DOHH2 (cell line): ENCODE data around the gene DESI1.
"Not testable (repeated sequence)": the region's sequence is repeated elsewhere in the genome, so short reads cannot be mapped to it uniquely, and the experiment has no call there.

Source experiments
- H3F3A ChIP-seq: fragments of 200-600 bp; sonication (generic), shearing (Covaris generic); 2 replicates; pipeline ENCODE4 v1.6.0; 2016; ENCODE audit warnings: antibody characterized with exemption, mild to moderate bottlenecking; ENCODE audit not compliant: control insufficient read depth, insufficient read depth
- H3K27ac ChIP-seq: fragments of 200-600 bp; sonication (generic); 2 replicates; pipeline ENCODE4 v1.5.1; 2014; ENCODE audit warnings: low read depth, mild to moderate bottlenecking, low read length, moderate library complexity
- H3K27me3 ChIP-seq: fragments of 200-600 bp; sonication (generic); 2 replicates; pipeline ENCODE4 v1.6.1; 2014; ENCODE audit warnings: mild to moderate bottlenecking, low read length, mixed read lengths; ENCODE audit not compliant: control insufficient read depth
- H3K36me3 ChIP-seq: fragments of 200-600 bp; sonication (generic); 2 replicates; pipeline ENCODE4 v1.6.1; 2014; ENCODE audit warnings: mild to moderate bottlenecking, low read length, moderate library complexity, mixed read lengths; ENCODE audit not compliant: control insufficient read depth
- H3K4me1 ChIP-seq: fragments of 200-600 bp; sonication (generic); 2 replicates; pipeline ENCODE4 v1.6.1; 2014; ENCODE audit warnings: mild to moderate bottlenecking, low read length, mixed read lengths; ENCODE audit not compliant: control insufficient read depth
- H3K4me2 ChIP-seq: fragments of 200-600 bp; sonication (generic); 2 replicates; pipeline ENCODE4 v1.6.0; 2014; ENCODE audit warnings: mild to moderate bottlenecking, low read length, moderate library complexity
- H3K4me3 ChIP-seq: fragments of 200-600 bp; sonication (generic); 2 replicates; pipeline ENCODE4 v1.5.1; 2014; ENCODE audit warnings: mild to moderate bottlenecking, low read length, mixed read lengths
- H3K79me2 ChIP-seq: fragments of 200-600 bp; sonication (generic); 2 replicates; pipeline ENCODE4 v1.6.1; 2014; ENCODE audit warnings: mild to moderate bottlenecking, low read length, mixed read lengths; ENCODE audit not compliant: control insufficient read depth
- H3K9me2 ChIP-seq: fragments of 200-600 bp; sonication (generic); replicated peaks from 2 replicates; pipeline ENCODE4 v1.6.1; 2014; ENCODE audit warnings: mild to moderate bottlenecking, low read length, mixed read lengths; ENCODE audit not compliant: control insufficient read depth
- H3K9me3 ChIP-seq: fragments of 200-600 bp; sonication (generic); 2 replicates; pipeline ENCODE4 v1.6.1; 2014; ENCODE audit warnings: antibody characterized with exemption, low read length, mixed read lengths; ENCODE audit not compliant: control insufficient read depth, insufficient read depth
- H4K20me1 ChIP-seq: fragments of 200-600 bp; sonication (generic); 2 replicates; pipeline ENCODE4 v1.6.0; 2014; ENCODE audit warnings: low read depth, mild to moderate bottlenecking, antibody characterized with exemption, low read length, moderate library complexity; ENCODE audit not compliant: control insufficient read depth, insufficient read depth
- EZH2phosphoT487 ChIP-seq: fragments of 200-600 bp; sonication (generic); IDR thresholded peaks from 2 replicates; pipeline ENCODE4 v1.6.1; 2017; ENCODE audit warnings: borderline replicate concordance, mild to moderate bottlenecking, antibody characterized with exemption, low read length, moderate library complexity, mixed read lengths
- TF ChIP-seq, protein P1 (sequence below): fragments of 200-600 bp; sonication (generic); IDR thresholded peaks from one replicate; pipeline ENCODE4 v1.5.1; 2014; ENCODE audit warnings: antibody characterized with exemption, mild to moderate bottlenecking, low read depth, low read length; ENCODE audit not compliant: poor library complexity, severe bottlenecking

The DESI1 gene

DNA sequence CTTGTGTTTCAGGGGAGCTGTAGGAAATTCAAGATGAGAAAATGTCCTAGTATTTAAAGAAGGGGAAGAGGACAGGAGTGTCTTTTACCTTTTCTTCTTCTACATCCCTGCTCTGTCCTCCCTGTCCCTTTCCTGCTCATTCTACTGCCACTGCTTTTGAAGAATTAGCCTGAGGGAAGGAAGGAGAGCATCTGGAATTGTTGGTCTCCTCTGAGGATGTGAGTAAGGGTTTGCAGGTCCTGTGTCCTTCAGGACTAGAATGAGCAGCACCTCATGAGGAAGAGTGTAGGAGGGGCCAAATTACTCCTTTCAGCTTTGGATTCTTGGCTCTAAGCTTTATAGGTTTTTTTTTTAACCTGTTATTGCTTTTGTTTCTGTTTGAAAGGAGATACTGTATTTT, 43.6 kb upstream of the DESI1 start:
- Histone ChIP-seq H3K4me3 (no peak overlapping the region), H3K4me2 (no peak overlapping the region), H3K9me2 (no peaks in the 10 kb centered on the region), H3K36me3 (peaks cover 64% of the 10 kb centered on the region), H3K79me2 (peaks cover 3% of the 10 kb centered on the region; the same call in 1 of the 2 replicates), H4K20me1 (peaks cover 4% of the 10 kb centered on the region; the same call in 1 of the 2 replicates), H3K27me3 (no peaks in the 10 kb centered on the region), H3K4me1 (peaks cover 18% of the 10 kb centered on the region), H3F3A (peaks cover 50% of the 10 kb centered on the region), H3K27ac (no peak overlapping the region; the same call in 1 of the 2 replicates), H3K9me3 (no peaks in the 10 kb centered on the region)
- no peak for TF ChIP-seq EZH2phosphoT487
- TF ChIP-seq, protein P1, sequence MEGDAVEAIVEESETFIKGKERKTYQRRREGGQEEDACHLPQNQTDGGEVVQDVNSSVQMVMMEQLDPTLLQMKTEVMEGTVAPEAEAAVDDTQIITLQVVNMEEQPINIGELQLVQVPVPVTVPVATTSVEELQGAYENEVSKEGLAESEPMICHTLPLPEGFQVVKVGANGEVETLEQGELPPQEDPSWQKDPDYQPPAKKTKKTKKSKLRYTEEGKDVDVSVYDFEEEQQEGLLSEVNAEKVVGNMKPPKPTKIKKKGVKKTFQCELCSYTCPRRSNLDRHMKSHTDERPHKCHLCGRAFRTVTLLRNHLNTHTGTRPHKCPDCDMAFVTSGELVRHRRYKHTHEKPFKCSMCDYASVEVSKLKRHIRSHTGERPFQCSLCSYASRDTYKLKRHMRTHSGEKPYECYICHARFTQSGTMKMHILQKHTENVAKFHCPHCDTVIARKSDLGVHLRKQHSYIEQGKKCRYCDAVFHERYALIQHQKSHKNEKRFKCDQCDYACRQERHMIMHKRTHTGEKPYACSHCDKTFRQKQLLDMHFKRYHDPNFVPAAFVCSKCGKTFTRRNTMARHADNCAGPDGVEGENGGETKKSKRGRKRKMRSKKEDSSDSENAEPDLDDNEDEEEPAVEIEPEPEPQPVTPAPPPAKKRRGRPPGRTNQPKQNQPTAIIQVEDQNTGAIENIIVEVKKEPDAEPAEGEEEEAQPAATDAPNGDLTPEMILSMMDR = no peak

DNA sequence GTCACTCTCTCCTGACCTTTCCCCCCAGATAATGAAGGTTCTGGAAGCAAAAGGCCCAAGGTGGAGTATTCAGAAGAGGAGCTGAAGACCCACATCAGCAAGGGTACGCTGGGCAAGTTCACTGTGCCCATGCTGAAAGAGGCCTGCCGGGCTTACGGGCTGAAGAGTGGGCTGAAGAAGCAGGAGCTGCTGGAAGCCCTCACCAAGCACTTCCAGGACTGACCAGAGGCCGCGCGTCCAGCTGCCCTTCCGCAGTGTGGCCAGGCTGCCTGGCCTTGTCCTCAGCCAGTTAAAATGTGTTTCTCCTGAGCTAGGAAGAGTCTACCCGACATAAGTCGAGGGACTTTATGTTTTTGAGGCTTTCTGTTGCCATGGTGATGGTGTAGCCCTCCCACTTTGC, 42.8 kb upstream of the DESI1 start:
- H3K27ac ChIP-seq, H3K79me2 ChIP-seq, H3K9me2 ChIP-seq, H3K4me2 ChIP-seq, H3K27me3 ChIP-seq, H3K9me3 ChIP-seq, H4K20me1 ChIP-seq, H3K4me3 ChIP-seq: not testable (repeated sequence)
- Histone ChIP-seq H3K4me1 (peaks cover 18% of the 10 kb centered on the region), H3K36me3 (peaks cover 70% of the 10 kb centered on the region), H3F3A (peaks cover 50% of the 10 kb centered on the region)

DNA sequence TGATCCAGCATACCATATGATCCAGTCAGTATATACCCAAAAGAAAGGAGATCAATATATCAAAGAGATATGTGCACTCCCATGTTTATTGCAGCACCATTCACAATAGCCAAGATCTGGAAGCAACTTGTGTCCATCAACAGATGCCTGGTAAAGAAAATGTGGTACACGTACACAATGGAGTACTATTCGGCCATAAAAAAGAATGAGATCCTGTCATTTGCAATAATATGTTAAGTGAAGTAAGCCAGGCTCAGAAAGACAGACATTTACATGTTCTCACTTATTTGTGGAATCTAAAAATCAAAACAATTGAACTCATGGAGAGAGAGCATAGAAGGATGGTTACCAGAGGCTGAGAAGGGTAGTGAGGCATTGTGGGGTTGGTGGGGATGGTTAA, 40.9 kb upstream of the DESI1 start:
- Histone ChIP-seq H3K27me3 (no peaks in the 10 kb centered on the region), H3K4me3 (no peak overlapping the region), H3K4me1 (peaks cover 6% of the 10 kb centered on the region), H3K4me2 (no peak overlapping the region), H3F3A (peaks cover 42% of the 10 kb centered on the region), H3K9me2 (no peaks in the 10 kb centered on the region), H4K20me1 (peaks cover 4% of the 10 kb centered on the region; the same call in 1 of the 2 replicates), H3K79me2 (no peaks in the 10 kb centered on the region), H3K9me3 (no peaks in the 10 kb centered on the region), H3K36me3 (peaks cover 85% of the 10 kb centered on the region), H3K27ac (no peak overlapping the region)
- TF ChIP-seq EZH2phosphoT487 = no peak
- TF ChIP-seq, protein P1 = no peak

DNA sequence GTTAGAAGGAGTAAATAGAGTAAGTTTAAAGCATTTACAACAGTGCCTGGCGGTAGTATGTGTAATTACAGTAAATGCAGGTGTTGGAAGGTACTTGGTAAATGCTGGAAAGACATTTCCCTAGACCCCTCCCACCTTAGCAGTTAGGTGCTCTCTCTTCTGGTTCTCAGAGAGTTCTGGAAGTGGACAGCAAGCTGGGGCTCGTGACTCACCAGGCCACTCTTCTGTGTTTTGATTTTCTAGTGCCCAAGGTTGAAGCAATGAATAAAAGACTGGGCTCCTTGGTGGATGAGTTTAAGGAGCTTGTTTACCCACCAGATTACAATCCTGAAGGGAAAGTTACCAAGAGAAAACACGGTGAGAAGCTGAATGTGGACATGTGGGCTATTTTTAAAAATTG, 40.2 kb upstream of the DESI1 start:
- Histone ChIP-seq H3K4me2 (no peak overlapping the region), H3K9me2 (no peaks in the 10 kb centered on the region), H3K36me3 (peaks cover 89% of the 10 kb centered on the region), H3K4me1 (peaks cover under 1% of the 10 kb centered on the region), H3K9me3 (no peaks in the 10 kb centered on the region), H3K4me3 (no peak overlapping the region), H3K27me3 (no peaks in the 10 kb centered on the region), H3K79me2 (no peaks in the 10 kb centered on the region), H4K20me1 (peaks cover 4% of the 10 kb centered on the region; the same call in 1 of the 2 replicates), H3F3A (peaks cover 42% of the 10 kb centered on the region), H3K27ac (no peak overlapping the region)
- no peak for TF ChIP-seq EZH2phosphoT487
- TF ChIP-seq, protein P1 = no peak
